Measurements from ENCODE around the gene PLCB3. TPM values are rescaled to one million over a fixed set of nuclear protein-coding genes. Genes with fewer than 3 reads are reported as not detected.
A peak's percentile ranks its signal among the peaks of the same experiment; 100 is the strongest.

The PLCB3 gene
- total and polyA plus RNA-seq, 10 of the 15 experiments (the other 5 are each of a cell fraction or from before 2014, with no cell fraction given): 0.03 to 10.3 (median 3.3) TPM

DNA sequence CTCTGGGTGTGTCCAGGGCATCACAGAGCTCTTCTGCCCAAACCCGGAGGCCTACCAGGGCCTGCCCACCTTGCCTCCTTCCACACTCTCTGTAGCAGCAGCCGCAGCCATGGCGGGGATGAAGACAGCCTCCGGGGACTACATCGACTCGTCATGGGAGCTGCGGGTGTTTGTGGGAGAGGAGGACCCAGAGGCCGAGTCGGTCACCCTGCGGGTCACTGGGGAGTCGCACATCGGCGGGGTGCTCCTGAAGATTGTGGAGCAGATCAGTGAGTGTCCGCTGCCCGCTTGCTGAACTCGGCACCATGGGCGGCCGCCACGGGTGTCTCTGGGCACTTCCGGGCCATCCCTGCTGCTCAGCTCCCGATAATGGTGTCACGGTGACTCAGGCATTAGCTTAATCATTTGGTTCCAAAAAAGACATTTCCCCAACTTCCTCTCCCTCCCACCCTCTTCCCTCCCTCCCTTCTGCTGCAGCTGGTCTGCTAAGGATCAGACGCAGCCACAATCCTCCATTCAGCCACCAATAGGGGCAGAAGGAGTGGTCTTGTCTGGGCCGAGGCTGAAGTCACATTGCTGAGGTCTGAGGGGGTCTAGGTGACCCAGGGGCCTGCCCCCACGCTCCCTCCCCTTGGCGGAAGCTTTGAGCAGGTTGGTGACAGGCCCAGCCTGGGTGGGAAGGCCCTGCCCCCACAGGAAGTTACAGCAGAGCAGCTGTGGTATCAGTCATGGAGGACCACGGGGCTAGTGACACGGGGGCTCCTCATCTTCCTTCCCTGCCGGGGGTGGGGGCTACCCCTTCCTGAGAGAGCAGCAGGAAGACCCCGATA is 43.9 kb upstream of the PLCB3 start (continued):
- TF ChIP-seq IRF5 (IDR thresholded peaks at IDR 0.05; ENCODE audit: borderline replicate concordance): no peak
- TF ChIP-seq ZBED1 (IDR thresholded peaks at IDR 0.05; ENCODE audit: borderline replicate concordance): peak; percentile 65
- TF ChIP-seq RUNX3 (IDR thresholded peaks at IDR 0.05; ENCODE audit: low read length): peak; percentile 73
- TF ChIP-seq EP300 (IDR thresholded peaks at IDR 0.05; ENCODE audit: borderline replicate concordance in 1 of 2, control insufficient read depth in 1 of 2, low read depth in 2 of 2, low read length in 2 of 2): no peak
- TF ChIP-seq TBL1XR1 (IDR thresholded peaks at IDR 0.05; ENCODE audit: low read depth, low read length): peak; percentile 44; the same call in 1 of the 2 replicates
- TF ChIP-seq ATF7 (IDR thresholded peaks at IDR 0.05; ENCODE audit: low read depth): peak; percentile 58
- TF ChIP-seq HSF1 (IDR thresholded peaks at IDR 0.05; ENCODE audit: low read depth, low read length): no peak
- TF ChIP-seq NR2C1 (IDR thresholded peaks at IDR 0.05): peak; percentile 33; the same call in 1 of the 2 replicates
- TF ChIP-seq ESRRA (IDR thresholded peaks at IDR 0.05; ENCODE audit: low read length): peak; percentile 48; the same call in 1 of the 2 replicates
- TF ChIP-seq RB1 (IDR thresholded peaks at IDR 0.05; ENCODE audit: borderline replicate concordance): peak; percentile 77; the same call in 1 of the 2 replicates
- peak; percentile 76 for TF ChIP-seq CREM (IDR thresholded peaks at IDR 0.05; ENCODE audit: low read depth)
- TF ChIP-seq, protein P1, sequence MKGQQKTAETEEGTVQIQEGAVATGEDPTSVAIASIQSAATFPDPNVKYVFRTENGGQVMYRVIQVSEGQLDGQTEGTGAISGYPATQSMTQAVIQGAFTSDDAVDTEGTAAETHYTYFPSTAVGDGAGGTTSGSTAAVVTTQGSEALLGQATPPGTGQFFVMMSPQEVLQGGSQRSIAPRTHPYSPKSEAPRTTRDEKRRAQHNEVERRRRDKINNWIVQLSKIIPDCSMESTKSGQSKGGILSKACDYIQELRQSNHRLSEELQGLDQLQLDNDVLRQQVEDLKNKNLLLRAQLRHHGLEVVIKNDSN (IDR thresholded peaks at IDR 0.05; ENCODE audit: borderline replicate concordance, extremely low read length, insufficient read depth, low read depth, low read length): no peak
- TF ChIP-seq TCF3 (IDR thresholded peaks at IDR 0.05; ENCODE audit: borderline replicate concordance, insufficient read depth, low read depth, low read length): peak; percentile 90
- TF ChIP-seq SPI1 (IDR thresholded peaks at IDR 0.05; ENCODE audit: borderline replicate concordance, insufficient read depth, low read depth, low read length): peak; percentile 47
- TF ChIP-seq, protein P2, sequence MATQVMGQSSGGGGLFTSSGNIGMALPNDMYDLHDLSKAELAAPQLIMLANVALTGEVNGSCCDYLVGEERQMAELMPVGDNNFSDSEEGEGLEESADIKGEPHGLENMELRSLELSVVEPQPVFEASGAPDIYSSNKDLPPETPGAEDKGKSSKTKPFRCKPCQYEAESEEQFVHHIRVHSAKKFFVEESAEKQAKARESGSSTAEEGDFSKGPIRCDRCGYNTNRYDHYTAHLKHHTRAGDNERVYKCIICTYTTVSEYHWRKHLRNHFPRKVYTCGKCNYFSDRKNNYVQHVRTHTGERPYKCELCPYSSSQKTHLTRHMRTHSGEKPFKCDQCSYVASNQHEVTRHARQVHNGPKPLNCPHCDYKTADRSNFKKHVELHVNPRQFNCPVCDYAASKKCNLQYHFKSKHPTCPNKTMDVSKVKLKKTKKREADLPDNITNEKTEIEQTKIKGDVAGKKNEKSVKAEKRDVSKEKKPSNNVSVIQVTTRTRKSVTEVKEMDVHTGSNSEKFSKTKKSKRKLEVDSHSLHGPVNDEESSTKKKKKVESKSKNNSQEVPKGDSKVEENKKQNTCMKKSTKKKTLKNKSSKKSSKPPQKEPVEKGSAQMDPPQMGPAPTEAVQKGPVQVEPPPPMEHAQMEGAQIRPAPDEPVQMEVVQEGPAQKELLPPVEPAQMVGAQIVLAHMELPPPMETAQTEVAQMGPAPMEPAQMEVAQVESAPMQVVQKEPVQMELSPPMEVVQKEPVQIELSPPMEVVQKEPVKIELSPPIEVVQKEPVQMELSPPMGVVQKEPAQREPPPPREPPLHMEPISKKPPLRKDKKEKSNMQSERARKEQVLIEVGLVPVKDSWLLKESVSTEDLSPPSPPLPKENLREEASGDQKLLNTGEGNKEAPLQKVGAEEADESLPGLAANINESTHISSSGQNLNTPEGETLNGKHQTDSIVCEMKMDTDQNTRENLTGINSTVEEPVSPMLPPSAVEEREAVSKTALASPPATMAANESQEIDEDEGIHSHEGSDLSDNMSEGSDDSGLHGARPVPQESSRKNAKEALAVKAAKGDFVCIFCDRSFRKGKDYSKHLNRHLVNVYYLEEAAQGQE (IDR thresholded peaks at IDR 0.05; ENCODE audit: low read depth, low read length): no peak
- 0 out of 2 replicates have a peak, but pooled peaks have one; percentile 4 for TF ChIP-seq MEF2A (IDR thresholded peaks at IDR 0.05; ENCODE audit: insufficient read depth, low read depth, low read length)
- TF ChIP-seq YY1 (IDR thresholded peaks at IDR 0.05; ENCODE audit: low read depth, low read length): peak; percentile 85
- TF ChIP-seq, protein P3, sequence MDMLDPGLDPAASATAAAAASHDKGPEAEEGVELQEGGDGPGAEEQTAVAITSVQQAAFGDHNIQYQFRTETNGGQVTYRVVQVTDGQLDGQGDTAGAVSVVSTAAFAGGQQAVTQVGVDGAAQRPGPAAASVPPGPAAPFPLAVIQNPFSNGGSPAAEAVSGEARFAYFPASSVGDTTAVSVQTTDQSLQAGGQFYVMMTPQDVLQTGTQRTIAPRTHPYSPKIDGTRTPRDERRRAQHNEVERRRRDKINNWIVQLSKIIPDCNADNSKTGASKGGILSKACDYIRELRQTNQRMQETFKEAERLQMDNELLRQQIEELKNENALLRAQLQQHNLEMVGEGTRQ (IDR thresholded peaks at IDR 0.05; ENCODE audit: borderline replicate concordance, low read depth, low read length): no peak
